Ishikawa (cell line): Measurements from ENCODE around the gene L1CAM.

Source experiments
- EGR1 ChIP-seq: IDR thresholded peaks from 2 replicates; pipeline ENCODE4 v1.6.1; 2012
- EP300 ChIP-seq: IDR thresholded peaks from 2 replicates; pipeline ENCODE4 v1.6.1; 2012; ENCODE audit warnings: borderline replicate concordance
- FOXM1 ChIP-seq: IDR thresholded peaks from 2 replicates; pipeline ENCODE4 v1.6.1; 2012; ENCODE audit warnings: low read depth, borderline replicate concordance
- MAX ChIP-seq: IDR thresholded peaks from 2 replicates; pipeline ENCODE4 v1.6.1; 2012
- NFIC ChIP-seq: IDR thresholded peaks from 2 replicates; pipeline ENCODE4 v1.6.1; 2012
- REST ChIP-seq: IDR thresholded peaks from 2 replicates; pipeline ENCODE4 v1.6.1; 2012; ENCODE audit warnings: low read depth, mild to moderate bottlenecking
- TAF1 ChIP-seq: IDR thresholded peaks from 2 replicates; pipeline ENCODE4 v1.6.1; 2012; ENCODE audit warnings: low read depth, mild to moderate bottlenecking
- TCF12 ChIP-seq: IDR thresholded peaks from 2 replicates; pipeline ENCODE4 v1.6.1; 2012; ENCODE audit warnings: low read depth
- TEAD4 ChIP-seq: IDR thresholded peaks from 2 replicates; pipeline ENCODE4 v1.6.1; 2012
- USF1 ChIP-seq: IDR thresholded peaks from 2 replicates; pipeline ENCODE4 v1.6.1; 2012

GRCh38 chrX:153903238-153903980, 17.4 kb upstream of the L1CAM start:
- TF ChIP-seq NFIC (no peak), REST (no peak), TAF1 (no peak), FOXM1 (no peak), EP300 (no peak), USF1 (no peak), TCF12 (no peak), MAX (no peak), EGR1 (no peak), TEAD4 (no peak)
